Measurements from ENCODE around the gene CATSPER1. TPM values are rescaled to one million over a fixed set of nuclear protein-coding genes. Genes with fewer than 3 reads are reported as not detected.
"Not testable (repeated sequence)": the region's sequence is repeated elsewhere in the genome, so short reads cannot be mapped to it uniquely, and the experiment has no call there.

Gene CATSPER1
- total and polyA plus RNA-seq, 2 of the 13 experiments (the other 11 are each of a cell fraction or from before 2014, with no cell fraction given) = 0.17 TPM; not detected in 1

- Histone ChIP-seq H4K20me1 (ENCODE audit: insufficient read depth, low read length) (no peaks in the 10 kb centered on the region), H3K27me3 (ENCODE audit: control insufficient read depth in 1 of 2, insufficient read depth in 2 of 2, low read length in 2 of 2) (peaks cover 1 to 7% of the 10 kb centered on the region in 2 experiments; a peak in 2 of 5 replicates), H3K4me3 (replicated peaks in 1 of 3; ENCODE audit: insufficient read depth in 1 of 3, low read depth in 2 of 3, low read length in 3 of 3) (no peak overlapping the region), H3K9ac (ENCODE audit: insufficient read depth, low read depth, low read length) (no peak overlapping the region), H3K9me3 (ENCODE audit: low read length) (no peaks in the 10 kb centered on the region), H3K4me2 (ENCODE audit: low read depth, low read length) (no peak overlapping the region), H3K36me3 (replicated peaks in 1 of 2; ENCODE audit: control insufficient read depth in 1 of 2, insufficient read depth in 2 of 2, low read length in 2 of 2) (no peaks in the 10 kb centered on the region), H2AFZ (ENCODE audit: low read length) (no peak overlapping the region), H3K27ac (ENCODE audit: extremely low read length, insufficient read depth, low read length) (no peak overlapping the region), H3K79me2 (ENCODE audit: insufficient read depth, low read length) (no peaks in the 10 kb centered on the region), H3K4me1 (ENCODE audit: insufficient read depth, low read length) (no peaks in the 10 kb centered on the region)
- in situ Hi-C loops (cut with HindIII; ENCODE audit: extremely low pct_ligation_motif_present, low pct_unique_long_range_greater_than_20kb) (no loop called here), intact Hi-C loops (cut with micrococcal nuclease; ENCODE audit: unreplicated experiment) (no loop called here)
- no peak for ATAC-seq
- no TSS peak for BruUV-seq (replicated peaks)
- ChIA-PET CTCF (ENCODE audit: low intra/inter-chr PET ratio, low total read pairs) (no interaction called here), POLR2A (no interaction called here)
- WGBS (ENCODE audit: low lambda C conversion rate) = 63% methylated on average over 8 of the region's 8 CpGs
- no peak for FAIRE-seq
- TF ChIP-seq SKI (IDR thresholded peaks at IDR 0.05; ENCODE audit: partially characterized antibody) (peak; percentile 43), ZBTB40 (IDR thresholded peaks at IDR 0.05) (peak; percentile 94), ZBTB40 (CRISPR knock-in tag; IDR thresholded peaks at IDR 0.05) (peak; percentile 98), TBX3 (IDR thresholded peaks at IDR 0.05; ENCODE audit: borderline replicate concordance) (peak; percentile 35; the same call in 1 of the 2 replicates), ZNF264 (CRISPR knock-in tag; IDR thresholded peaks at IDR 0.05) (no peak), FOXP1 (IDR thresholded peaks at IDR 0.05) (no peak), FOXP1 (CRISPR knock-in tag; IDR thresholded peaks at IDR 0.05) (0 out of 2 replicates have a peak, but pooled peaks have one; percentile 13)
- no peak for DNase-seq (ENCODE audit: low spot score)
Measured at GRCh38 chr11:66032957-66033735, 6.9 kb upstream of the CATSPER1 start.

- intact Hi-C loops (cut with micrococcal nuclease; ENCODE audit: unreplicated experiment); H3K79me2 ChIP-seq (ENCODE audit: insufficient read depth, low read length); ATAC-seq; H3K27ac ChIP-seq (ENCODE audit: extremely low read length, insufficient read depth, low read length); BruUV-seq (replicated peaks); H3K9me3 ChIP-seq (ENCODE audit: low read length); H3K36me3 ChIP-seq (replicated peaks in 1 of 2; ENCODE audit: control insufficient read depth in 1 of 2, insufficient read depth in 2 of 2, low read length in 2 of 2); in situ Hi-C loops (cut with HindIII; ENCODE audit: extremely low pct_ligation_motif_present, low pct_unique_long_range_greater_than_20kb); FAIRE-seq; H4K20me1 ChIP-seq (ENCODE audit: insufficient read depth, low read length); DNase-seq (ENCODE audit: low spot score); H2AFZ ChIP-seq (ENCODE audit: low read length): not testable (repeated sequence)
- 50% methylated on average over 2 of the region's 5 CpGs for WGBS (ENCODE audit: low lambda C conversion rate)
- Histone ChIP-seq H3K4me3 (replicated peaks in 1 of 3; ENCODE audit: insufficient read depth in 1 of 3, low read depth in 2 of 3, low read length in 3 of 3) (peak overlapping the region in 1 of 3 experiments; percentile 72; a peak in 1 of 6 replicates), H3K27me3 (ENCODE audit: control insufficient read depth in 1 of 2, insufficient read depth in 2 of 2, low read length in 2 of 2) (peaks cover 5 to 29% of the 10 kb centered on the region in 2 experiments; a peak in 3 of 5 replicates), H3K4me1 (ENCODE audit: insufficient read depth, low read length) (peaks cover 21% of the 10 kb centered on the region), H3K4me2 (ENCODE audit: low read depth, low read length) (peak overlapping the region; percentile 94), H3K9ac (ENCODE audit: insufficient read depth, low read depth, low read length) (0 out of 2 replicates have a peak overlapping the region, but pooled peaks have one; percentile 64)
- ChIA-PET POLR2A (interaction anchor here (1.3 kb wide), 1 partner anchor 20 kb away, joined by 5 read pairs; the partner anchor contains the start of genes BANF1 and EIF1AD), CTCF (ENCODE audit: low intra/inter-chr PET ratio, low total read pairs) (interaction anchor here (1.5 kb wide), 1 partner anchor 22 kb away, joined by 8 read pairs; no protein-coding TSS in a partner anchor)
Measured at GRCh38 chr11:66023186-66023440, 3.2 kb downstream of the CATSPER1 start.
